ENCODE results near the gene DPP6. TPM values are rescaled to one million over a fixed set of nuclear protein-coding genes. Genes with fewer than 3 reads are reported as not detected.

The DPP6 gene
- total RNA-seq, 4 donors from 2014 or later = 0.94 to 1.9 TPM; not detected in 2

DNA sequence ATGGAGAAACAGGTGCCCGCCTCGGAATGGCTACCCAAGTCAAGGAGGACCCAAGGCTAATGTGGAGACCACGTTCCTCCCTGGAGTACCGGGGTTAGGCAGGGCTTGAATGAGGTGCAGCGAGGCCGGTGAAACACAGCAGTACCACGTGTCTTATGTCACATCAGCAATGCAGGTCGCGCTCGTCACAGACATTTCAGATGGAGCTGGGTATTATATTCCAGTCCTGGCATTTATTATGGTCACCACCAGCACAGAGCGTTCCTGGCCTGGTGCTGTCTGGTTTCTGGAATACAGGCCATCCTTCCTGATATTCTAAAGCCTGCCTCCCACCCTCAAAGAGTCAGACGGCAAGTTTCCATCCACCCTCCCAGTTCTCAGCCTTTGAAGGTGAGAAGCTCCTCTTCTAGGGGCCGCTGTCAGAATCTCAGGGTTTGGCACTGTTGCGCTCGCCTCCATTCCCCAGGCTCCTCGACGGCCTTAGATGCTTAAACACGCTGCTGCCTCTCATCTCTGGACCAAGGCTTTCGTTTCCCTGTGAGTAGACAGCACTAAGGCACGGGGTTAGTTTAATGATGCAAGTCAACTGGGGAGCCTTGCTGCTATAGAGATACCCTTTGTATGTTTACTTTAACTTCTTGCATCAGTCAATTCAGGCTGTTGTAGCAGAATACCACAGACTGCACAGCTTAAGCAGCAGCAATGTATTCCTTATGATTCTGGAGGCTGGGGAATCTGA, 377.6 kb downstream of the DPP6 start:
- TF ChIP-seq CTCF (IDR thresholded peaks at IDR 0.05 in 4 of 5, conservative IDR thresholded peaks at IDR 0.05 in 1 of 5) (no peak), POLR2A (IDR thresholded peaks at IDR 0.05) (peak in 1 of 2 donors; percentile 35)
- ATAC-seq (peak; percentile 78 to 81), DNase-seq (peak; percentile 20 to 66)
- H3K4me3 ChIP-seq = peak overlapping the region in 2 of 4 donors; percentile 19 to 27
- no peaks in the 10 kb centered on the region for H3K9me3 ChIP-seq
- H3K4me1 ChIP-seq = peaks cover 7 to 22% of the 10 kb centered on the region in 2 donors
- H3K27me3 ChIP-seq = no peaks in the 10 kb centered on the region
- no peaks in the 10 kb centered on the region for H3K36me3 ChIP-seq
- in situ Hi-C loops (cut with MboI; ENCODE audit: low sequenced_read_pairs in 4 of 4) = no loop called here
- H3K27ac ChIP-seq = peak overlapping the region; percentile 75 to 86 (median 78)
- intact Hi-C loops (cut with DNase I; ENCODE audit: low total_unique reads) = no loop called here

DNA sequence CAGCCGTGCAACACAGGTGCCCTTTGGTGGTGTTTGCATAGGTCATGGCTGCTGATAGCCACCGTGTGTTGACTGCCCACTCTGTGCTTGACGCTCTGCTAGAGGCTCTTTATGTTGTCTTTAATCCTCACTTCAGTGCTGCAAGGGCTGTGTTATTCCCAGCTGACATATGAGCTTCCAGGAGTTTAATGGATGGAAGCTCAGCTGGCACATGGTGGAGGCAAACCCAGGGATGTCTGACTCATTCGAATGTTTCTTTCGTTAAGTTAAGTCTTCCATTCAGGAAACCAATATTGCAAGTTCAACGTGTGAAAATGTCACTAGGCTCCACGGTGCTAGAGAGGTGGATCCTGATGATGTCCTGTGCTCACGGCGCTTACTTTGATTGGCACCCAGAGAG, 378.4 kb downstream of the DPP6 start:
- Histone ChIP-seq H3K4me1 (peaks cover 7 to 22% of the 10 kb centered on the region in 2 donors), H3K27ac (peak overlapping the region; percentile 75 to 86 (median 78)), H3K4me3 (peak overlapping the region in 1 of 4 donors; percentile 27), H3K36me3 (no peaks in the 10 kb centered on the region), H3K9me3 (no peaks in the 10 kb centered on the region), H3K27me3 (no peaks in the 10 kb centered on the region)
- ATAC-seq (peak; percentile 67 to 73), DNase-seq (peak in 1 of 2 donors; percentile 30)
- TF ChIP-seq CTCF (IDR thresholded peaks at IDR 0.05 in 4 of 5, conservative IDR thresholded peaks at IDR 0.05 in 1 of 5) (no peak), POLR2A (IDR thresholded peaks at IDR 0.05) (no peak)
- intact Hi-C loops (cut with DNase I; ENCODE audit: low total_unique reads) (no loop called here), in situ Hi-C loops (cut with MboI; ENCODE audit: low sequenced_read_pairs in 4 of 4) (no loop called here)

DNA sequence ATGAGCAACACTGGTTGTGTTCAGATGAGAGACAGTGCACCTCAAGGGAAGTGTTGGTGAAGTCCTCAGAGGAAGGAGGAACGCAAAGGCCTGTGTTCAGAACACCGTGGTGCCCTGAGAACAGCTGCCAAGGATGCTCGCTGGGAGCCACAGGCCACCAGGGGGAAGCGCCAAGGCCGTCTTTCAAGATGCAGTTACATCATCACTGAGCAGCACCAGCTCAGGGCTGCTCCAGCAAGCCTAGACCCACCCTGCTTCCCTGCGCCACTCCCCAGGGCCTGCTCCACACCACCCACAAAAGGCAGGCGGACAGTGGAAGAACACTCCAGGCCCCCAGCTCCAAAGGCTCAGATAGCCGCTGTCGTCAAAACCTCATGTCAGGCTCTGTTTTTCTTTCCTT, 378.8 kb downstream of the DPP6 start:
- H3K4me3 ChIP-seq = no peak overlapping the region
- H3K27me3 ChIP-seq = no peaks in the 10 kb centered on the region
- intact Hi-C loops (cut with DNase I; ENCODE audit: low total_unique reads) = no loop called here
- TF ChIP-seq CTCF (IDR thresholded peaks at IDR 0.05 in 4 of 5, conservative IDR thresholded peaks at IDR 0.05 in 1 of 5) (no peak), POLR2A (IDR thresholded peaks at IDR 0.05) (no peak)
- ATAC-seq = peak in 1 of 2 donors; percentile 26
- in situ Hi-C loops (cut with MboI; ENCODE audit: low sequenced_read_pairs in 4 of 4) = no loop called here
- H3K27ac ChIP-seq = peak overlapping the region; percentile 75 to 86 (median 78)
- H3K36me3 ChIP-seq = no peaks in the 10 kb centered on the region
- H3K9me3 ChIP-seq = no peaks in the 10 kb centered on the region
- H3K4me1 ChIP-seq = peaks cover 7 to 23% of the 10 kb centered on the region in 2 donors
- peak in 1 of 2 donors; percentile 44 for DNase-seq

DNA sequence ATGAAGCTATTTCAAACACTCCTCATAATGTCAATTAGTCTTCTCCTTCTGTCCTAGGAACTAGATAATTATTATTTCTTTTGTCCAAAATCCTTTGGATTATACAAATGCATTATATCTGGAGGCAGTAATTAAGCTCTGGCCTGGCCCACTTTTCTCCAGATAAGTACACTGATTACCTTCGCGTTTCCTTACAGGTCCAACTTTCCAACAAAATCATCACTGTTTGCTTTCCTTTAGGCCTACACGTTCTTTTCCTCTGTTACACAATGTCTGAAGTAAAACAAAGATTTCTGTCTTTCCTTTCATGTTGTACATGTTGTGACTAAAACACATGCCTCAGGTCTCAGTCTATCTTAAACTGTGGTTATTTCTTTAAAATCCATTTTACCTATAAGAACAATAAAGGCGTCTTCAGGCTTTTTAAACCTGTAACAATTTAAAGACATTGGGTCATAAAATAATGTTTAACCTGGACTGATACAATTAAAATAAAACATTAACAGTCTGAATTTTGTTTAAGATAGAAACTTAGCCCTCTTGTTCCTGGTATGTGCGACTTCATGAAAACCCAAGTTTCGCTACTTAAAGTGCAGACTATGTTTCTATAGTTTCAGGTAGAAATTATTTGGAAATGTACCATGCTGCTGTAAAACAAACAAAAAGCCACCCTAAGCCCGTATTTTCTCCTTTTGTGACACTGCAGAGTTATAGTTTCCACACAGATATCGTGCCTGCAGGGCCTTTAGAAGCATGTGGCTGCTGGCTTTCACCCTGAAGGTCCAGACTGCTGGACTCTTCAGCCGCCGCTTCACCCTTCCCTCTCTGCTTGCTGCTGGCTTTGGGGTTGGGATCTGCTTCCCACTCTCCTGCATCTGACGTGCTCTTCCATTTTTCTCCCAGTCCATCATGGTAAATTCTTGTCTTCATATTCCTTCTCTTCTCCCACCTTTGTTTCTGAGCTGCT, 381.7 kb downstream of the DPP6 start:
- no peaks in the 10 kb centered on the region for H3K36me3 ChIP-seq
- H3K4me1 ChIP-seq = peaks cover 7 to 31% of the 10 kb centered on the region in 2 donors
- ATAC-seq (no peak), DNase-seq (no peak)
- intact Hi-C loops (cut with DNase I; ENCODE audit: low total_unique reads) (no loop called here), in situ Hi-C loops (cut with MboI; ENCODE audit: low sequenced_read_pairs in 4 of 4) (no loop called here)
- H3K27me3 ChIP-seq = no peaks in the 10 kb centered on the region
- peak overlapping the region in 1 of 4 donors; percentile 86 for H3K27ac ChIP-seq
- no peaks in the 10 kb centered on the region for H3K9me3 ChIP-seq
- H3K4me3 ChIP-seq = no peak overlapping the region
- TF ChIP-seq POLR2A (IDR thresholded peaks at IDR 0.05) = no peak
- no peak for TF ChIP-seq CTCF (IDR thresholded peaks at IDR 0.05 in 4 of 5, conservative IDR thresholded peaks at IDR 0.05 in 1 of 5)
